Endodermal cell (in vitro differentiated cells): ENCODE measurements around the gene KHSRP. TPM values are rescaled to one million over a fixed set of nuclear protein-coding genes. Genes with fewer than 3 reads are reported as not detected.

Experiments used
- DNase-seq: peaks from one replicate; pipeline ENCODE4 v3.0.0-alpha.2; 2017
- H3K27ac ChIP-seq: 2 replicates; pipeline ENCODE4 v1.5.1; 2013; ENCODE audit warnings: mild to moderate bottlenecking, low read depth, low read length, moderate library complexity
- H3K27me3 ChIP-seq: 2 replicates; pipeline ENCODE4 v1.6.1; 2013; ENCODE audit warnings: mild to moderate bottlenecking, low read length, moderate library complexity; ENCODE audit not compliant: insufficient read depth, control insufficient read depth, poor library complexity, severe bottlenecking
- H3K36me3 ChIP-seq: 2 replicates; pipeline ENCODE4 v1.7.0; 2013; ENCODE audit warnings: mild to moderate bottlenecking, low read length, moderate library complexity; ENCODE audit not compliant: control insufficient read depth, insufficient read depth
- H3K4me1 ChIP-seq: one replicate; pipeline ENCODE4 v1.7.0; 2013; ENCODE audit warnings: low read length; ENCODE audit not compliant: control insufficient read depth, insufficient read depth
- H3K4me3 ChIP-seq: 2 replicates; pipeline ENCODE4 v1.5.1; 2013; ENCODE audit warnings: mild to moderate bottlenecking, low read length, moderate library complexity
- H3K9ac ChIP-seq: 2 replicates; pipeline ENCODE4 v1.6.1; 2013; ENCODE audit warnings: mild to moderate bottlenecking, low read length, moderate library complexity; ENCODE audit not compliant: poor library complexity, severe bottlenecking; ENCODE audit errors: extremely low read depth
- H3K9me3 ChIP-seq: 2 replicates; pipeline ENCODE4 v1.6.1; 2013; ENCODE audit warnings: mild to moderate bottlenecking, low read length, moderate library complexity; ENCODE audit not compliant: control insufficient read depth
- H3K27ac Mint-ChIP-seq: 2 replicates; pipeline ENCODE4 v1.8.0; 2020; ENCODE audit warnings: mixed read lengths
- H3K27me3 Mint-ChIP-seq: 2 replicates; pipeline ENCODE4 v1.8.0; 2021; ENCODE audit warnings: mild to moderate bottlenecking, mixed read lengths; ENCODE audit not compliant: insufficient read depth
- H3K36me3 Mint-ChIP-seq: 2 replicates; pipeline ENCODE4 v1.8.0; 2020; ENCODE audit warnings: low read depth, mixed read lengths
- H3K4me1 Mint-ChIP-seq: 2 replicates; pipeline ENCODE4 v1.8.0; 2020; ENCODE audit warnings: mixed read lengths
- H3K4me3 Mint-ChIP-seq: 2 replicates; pipeline ENCODE4 v1.8.0; 2020; ENCODE audit warnings: mild to moderate bottlenecking, moderate library complexity, mixed read lengths
- H3K9me3 Mint-ChIP-seq: 2 replicates; pipeline ENCODE4 v1.8.0; 2020; ENCODE audit warnings: mild to moderate bottlenecking, mixed read lengths
- CTCF ChIP-seq: fragments of 200-600 bp; sonication (generic); conservative IDR thresholded peaks from 2 replicates; pipeline ENCODE4 v1.5.0; 2021; ENCODE audit warnings: antibody characterized with exemption, mild to moderate bottlenecking
- WGBS, 2 experiments: methylation state at CpG; one replicate each; pipeline versions ENCODE4 v1.1.5 to v1.1.7; 2013; ENCODE audit warnings: missing lambda C conversion rate in 2 of 2, mixed read lengths in 1 of 2; ENCODE audit not compliant: insufficient coverage in 1 of 2, insufficient read length in 1 of 2; 5-methylcytosine and 5-hydroxymethylcytosine counted together
- total RNA-seq, 2 donors: library from RNA; stranded (reverse); fragmentation: NEBNext Ultra II Directional in 1 of 2; extraction: Animal tissue kit (Norgen Biotek cat#: 25700) in 1 of 2; gene quantifications; 2 replicates in 1 of 2; 3 replicates in 1 of 2; pipeline ENCODE4 v1.2.1, GENCODE V29; 2021

Gene KHSRP
- total RNA-seq, 2 donors from 2014 or later = 454 to 476 TPM

DNA sequence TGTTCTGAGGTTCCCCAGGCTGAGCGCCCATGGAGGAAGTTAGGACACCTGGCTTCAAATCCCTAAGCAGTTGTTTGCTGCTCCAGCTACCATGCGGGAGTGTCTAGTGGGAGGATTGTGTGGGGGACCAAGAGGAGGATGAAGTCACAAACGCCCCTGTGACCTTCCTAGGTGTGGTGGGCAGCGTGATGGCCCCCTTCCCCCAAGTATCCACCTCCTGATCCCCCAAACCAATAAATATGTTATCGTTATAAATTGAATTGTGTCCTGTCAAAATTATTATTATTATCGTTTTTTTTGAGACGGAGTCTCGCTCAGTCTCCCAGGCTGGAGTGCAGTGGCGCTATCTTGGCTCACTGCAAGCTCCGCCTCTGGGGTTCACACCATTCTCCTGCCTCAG, 9.1 kb upstream of the KHSRP start, which contains the start of gene SLC25A41:
TSS of gene SLC25A41 (minus strand) at position 101 of the 400 bp plus-strand sequence. CDS start at position 31, 70 bp downstream.
- H3K9ac ChIP-seq = no peak within 1 kb of the TSS
- peaks cover 2% of the 10 kb centered on the region for H3K9me3 Mint-ChIP-seq
- H3K36me3 Mint-ChIP-seq = no peaks in the 10 kb centered on the region
- H3K36me3 ChIP-seq = no peaks in the 10 kb centered on the region
- H3K27me3 ChIP-seq = peaks cover 7% of the 10 kb centered on the region
- peaks cover 31% of the 10 kb centered on the region for H3K27me3 Mint-ChIP-seq
- 91 to 96% methylated on average over 5 to 8 of the region's 10 CpGs for WGBS, 2 experiments
- no peak for DNase-seq
- no peak within 1 kb of the TSS for H3K4me3 ChIP-seq
- no peak for TF ChIP-seq CTCF
- H3K9me3 ChIP-seq = no peaks in the 10 kb centered on the region
- no peak within 1 kb of the TSS for H3K4me3 Mint-ChIP-seq
- no peaks in the 10 kb centered on the region for H3K4me1 ChIP-seq
- no peaks in the 10 kb centered on the region for H3K4me1 Mint-ChIP-seq
- no peak within 1 kb of the TSS for H3K27ac Mint-ChIP-seq
- H3K27ac ChIP-seq = no peak within 1 kb of the TSS

- H3K36me3 ChIP-seq = no peaks in the 10 kb centered on the region
- H3K9me3 Mint-ChIP-seq = peaks cover 1% of the 10 kb centered on the region
- peaks cover 7% of the 10 kb centered on the region for H3K27me3 ChIP-seq
- no peak overlapping the region for H3K9ac ChIP-seq
- H3K4me1 Mint-ChIP-seq = no peaks in the 10 kb centered on the region
- H3K36me3 Mint-ChIP-seq = no peaks in the 10 kb centered on the region
- H3K27me3 Mint-ChIP-seq = peaks cover 30% of the 10 kb centered on the region
- no peak overlapping the region for H3K4me3 Mint-ChIP-seq
- no peak for TF ChIP-seq CTCF
- H3K9me3 ChIP-seq = no peaks in the 10 kb centered on the region
- no peaks in the 10 kb centered on the region for H3K4me1 ChIP-seq
- no peak overlapping the region for H3K27ac ChIP-seq
- H3K4me3 ChIP-seq = no peak overlapping the region
- no peak for DNase-seq
- no peak overlapping the region for H3K27ac Mint-ChIP-seq
- 73 to 74% methylated on average over 8 to 10 of the region's 11 CpGs for whole genome bisulfite sequencing, 2 experiments
These were observed 8.6 kb upstream of the KHSRP start for GRCh38 chr19:6433165-6433564.

- H3K27ac Mint-ChIP-seq = no peak overlapping the region
- no peak overlapping the region for H3K27ac ChIP-seq
- no peaks in the 10 kb centered on the region for H3K4me1 Mint-ChIP-seq
- no peaks in the 10 kb centered on the region for H3K9me3 ChIP-seq
- H3K36me3 ChIP-seq = no peaks in the 10 kb centered on the region
- no peak overlapping the region for H3K9ac ChIP-seq
- H3K36me3 Mint-ChIP-seq = no peaks in the 10 kb centered on the region
- H3K27me3 ChIP-seq = peaks cover 7% of the 10 kb centered on the region
- no peak overlapping the region for H3K4me3 ChIP-seq
- peaks cover 34% of the 10 kb centered on the region for H3K27me3 Mint-ChIP-seq
- H3K4me1 ChIP-seq = no peaks in the 10 kb centered on the region
- no peak for DNase-seq
- H3K4me3 Mint-ChIP-seq = no peak overlapping the region
- WGBS, 2 experiments = 83 to 92% methylated on average over 2 to 11 of the region's 11 CpGs
- no peak for TF ChIP-seq CTCF
- no peaks in the 10 kb centered on the region for H3K9me3 Mint-ChIP-seq
These were observed 7.3 kb upstream of the KHSRP start for GRCh38 chr19:6431891-6432290.
